ENCODE measurements around the gene PCSK5. TPM values are rescaled to one million over a fixed set of nuclear protein-coding genes. Genes with fewer than 3 reads are reported as not detected.

Gene PCSK5
- total RNA-seq, 1 experiment from 2014 or later, result 7.5 TPM

- no peak overlapping the region for H3K56ac ChIP-seq (ENCODE audit: insufficient read length, low read depth, low read length)
- no peak overlapping the region for H4K91ac ChIP-seq (ENCODE audit: insufficient read length, low read depth, low read length)
- Mint-ChIP-seq H3K4me3 (no peak overlapping the region), H3K9me3 (no peaks in the 10 kb centered on the region), H3K27ac (no peak overlapping the region), H3K27me3 (ENCODE audit: low read depth) (no peaks in the 10 kb centered on the region), H3K4me1 (peaks cover 0 to 3% of the 10 kb centered on the region in 2 experiments; a peak in 1 of 4 replicates), H3K36me3 (ENCODE audit: insufficient read depth in 1 of 3, low read depth in 3 of 3) (no peaks in the 10 kb centered on the region)
- H2BK15ac ChIP-seq (ENCODE audit: low read depth, low read length), result no peak overlapping the region
- no peak overlapping the region for H4K8ac ChIP-seq (replicated peaks; ENCODE audit: insufficient read length, low read depth, low read length)
- H4K5ac ChIP-seq (ENCODE audit: insufficient read length, low read depth, low read length), result no peak overlapping the region
- no peak overlapping the region for H2BK20ac ChIP-seq (ENCODE audit: low read depth, low read length, poor library complexity, severe bottlenecking)
- no peaks in the 10 kb centered on the region for H3K27me3 ChIP-seq (ENCODE audit: insufficient read depth, low read length)
- H3K18ac ChIP-seq (ENCODE audit: insufficient read length, low read depth, low read length), result no peak overlapping the region
- H3K27ac ChIP-seq (ENCODE audit: insufficient read length, low read depth, low read length), result no peak overlapping the region
- DNase-seq, result no peak
- no peak overlapping the region for H2BK120ac ChIP-seq (ENCODE audit: low read depth, low read length, poor library complexity, severe bottlenecking)
- no peak overlapping the region for H2BK12ac ChIP-seq (ENCODE audit: insufficient read length, low read depth, low read length)
- WGBS (ENCODE audit: extremely low coverage, insufficient read length, low lambda C conversion rate), result no CpG with 5 or more reads among the region's 7 CpGs
- H3K14ac ChIP-seq (ENCODE audit: insufficient read depth, low read length), result no peak overlapping the region
- H3K4ac ChIP-seq (ENCODE audit: low read depth, low read length), result no peak overlapping the region
- no peaks in the 10 kb centered on the region for H3K79me2 ChIP-seq (ENCODE audit: insufficient read depth, low read length)
- H4K20me1 ChIP-seq (ENCODE audit: control insufficient read depth, insufficient read depth, insufficient read length), result no peaks in the 10 kb centered on the region
- no peak overlapping the region for H2BK5ac ChIP-seq (ENCODE audit: insufficient read length, low read length)
- no peak overlapping the region for H3K23ac ChIP-seq (ENCODE audit: insufficient read length, low read depth, low read length)
- no peak overlapping the region for H2AFZ ChIP-seq (ENCODE audit: low read length)
- no peaks in the 10 kb centered on the region for H3K9me3 ChIP-seq (ENCODE audit: control insufficient read depth, low read depth, low read length)
- no peak overlapping the region for H3T11ph ChIP-seq (ENCODE audit: low read length)
- H3K4me2 ChIP-seq (ENCODE audit: insufficient read depth, insufficient read length, low read length), result no peak overlapping the region
- no peaks in the 10 kb centered on the region for H3K4me1 ChIP-seq (ENCODE audit: insufficient read depth, low read length)
- H2AK5ac ChIP-seq (ENCODE audit: insufficient read length, low read length), result no peak overlapping the region
- TF ChIP-seq CTCF (conservative IDR thresholded peaks at IDR 0.05), result no peak
- H3K79me1 ChIP-seq (ENCODE audit: insufficient read depth, low read depth, low read length, poor library complexity, severe bottlenecking), result no peaks in the 10 kb centered on the region
- H3K9ac ChIP-seq (ENCODE audit: extremely low read depth, insufficient read length, low read length), result no peak overlapping the region
- no peaks in the 10 kb centered on the region for H3K23me2 ChIP-seq (ENCODE audit: insufficient read length, low read depth, low read length, poor library complexity, severe bottlenecking)
Measured at GRCh38 chr9:76289042-76289441, 398.6 kb downstream of the PCSK5 start.

Data from H9 (cell line).